Esophagus muscularis mucosa (tissue), 4 donors: ENCODE results near the gene FILIP1L. TPM values are rescaled to one million over a fixed set of nuclear protein-coding genes. Genes with fewer than 3 reads are reported as not detected.

Experiments used
- DNase-seq: peaks from one replicate; pipeline ENCODE4 v3.0.0-alpha.2; 2017; ENCODE audit errors: extremely low spot score
- H3K27ac ChIP-seq, 4 donors: fragments of 200-600 bp; sonication (generic); replicated peaks in 1 of 4; 1 replicate in 3 of 4; 2 replicates in 1 of 4; pipeline ENCODE4 v1.5.1; 2016 to 2019; ENCODE audit warnings: mild to moderate bottlenecking in 1 of 4
- H3K27me3 ChIP-seq, 4 donors: fragments of 200-600 bp; sonication (generic); one replicate each; pipeline versions ENCODE4 v1.5.1 to v1.6.0; 2016 to 2019
- H3K36me3 ChIP-seq, 4 donors: fragments of 200-600 bp; sonication (generic); one replicate each; pipeline ENCODE4 v1.5.1; 2016 to 2019
- H3K4me1 ChIP-seq, 4 donors: fragments of 200-600 bp; sonication (generic); one replicate each; pipeline ENCODE4 v1.5.1; 2016 to 2019
- H3K4me3 ChIP-seq, 4 donors: fragments of 200-600 bp; sonication (generic); 1 replicate in 2 of 4; 2 replicates in 2 of 4; pipeline ENCODE4 v1.5.1; 2016 to 2019; ENCODE audit warnings: mild to moderate bottlenecking in 4 of 4, moderate library complexity in 1 of 4
- H3K9me3 ChIP-seq, 4 donors: fragments of 200-600 bp; sonication (generic); 1 replicate in 3 of 4; 2 replicates in 1 of 4; pipeline ENCODE4 v1.5.1; 2016 to 2019
- EP300 ChIP-seq: sonication (generic); formaldehyde crosslinking; IDR thresholded peaks from one replicate; pipeline ENCODE4 v1.6.1; 2017; ENCODE audit warnings: antibody characterized with exemption
- POLR2A ChIP-seq: fragments of 450-650 bp; IDR thresholded peaks from one replicate; pipeline ENCODE4 v1.6.1; 2017; ENCODE audit warnings: antibody characterized with exemption, moderate library complexity, mild to moderate bottlenecking, low read depth
- POLR2AphosphoS5 ChIP-seq, 2 donors: sonication (generic); formaldehyde crosslinking; IDR thresholded peaks; one replicate each; pipeline ENCODE4 v1.6.1; 2017; ENCODE audit warnings: antibody characterized with exemption in 2 of 2
- WGBS: methylation state at CpG from one replicate; pipeline ENCODE4 v1.1.5; 2018; 5-methylcytosine and 5-hydroxymethylcytosine counted together
- intact Hi-C: fragments of 100-400 bp; cut with DNase I; formaldehyde crosslinking; loops from one replicate; pipeline ENCODE4 v1.15.1; 2023
- total RNA-seq, 4 donors: library from RNA; depleted of rRNA; stranded (reverse); fragments of >200 nt; gene quantifications; one replicate each; pipeline versions ENCODE4 v1.1.0 to v1.2.1, GENCODE V29; 2016
- TF ChIP-seq, protein P1 (sequence below), 3 experiments: fragments of 200-600 bp in 2 of 3; fragments of 450-650 bp in 1 of 3; sonication (generic) in 2 of 3; IDR thresholded peaks; one replicate each; pipeline ENCODE4 v1.5.1; 2017 to 2019; ENCODE audit warnings: antibody characterized with exemption in 3 of 3, mild to moderate bottlenecking in 2 of 3, moderate library complexity in 1 of 3

The FILIP1L gene
- total RNA-seq, 4 donors from 2014 or later = 120 to 134 (median 127) TPM

DNA sequence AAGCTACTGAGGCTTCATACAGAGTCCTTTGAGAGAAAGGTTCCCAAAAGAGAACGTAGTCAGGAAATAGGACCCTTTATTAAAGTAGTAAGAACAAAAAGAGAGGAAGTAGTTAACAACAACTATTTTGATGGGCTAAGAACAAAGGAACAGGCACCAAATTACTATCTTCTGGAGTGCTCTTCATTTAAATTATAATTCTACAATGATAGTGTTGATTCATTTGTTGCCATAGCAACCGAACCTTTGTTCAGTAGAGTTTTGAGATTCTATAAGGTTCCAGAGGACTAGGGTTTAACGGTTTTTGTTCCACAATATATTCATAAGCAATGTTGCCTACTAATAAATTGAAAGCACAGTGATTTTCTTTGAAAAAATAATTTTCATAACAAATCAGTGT lies 217.8 kb downstream of the FILIP1L start:
- H3K36me3 ChIP-seq = no peaks in the 10 kb centered on the region
- peaks cover 6 to 30% (median 24%) of the 10 kb centered on the region in 4 donors for H3K4me1 ChIP-seq
- DNase-seq = no peak
- H3K27me3 ChIP-seq = no peaks in the 10 kb centered on the region
- H3K27ac ChIP-seq = no peak overlapping the region
- H3K4me3 ChIP-seq = no peak overlapping the region
- TF ChIP-seq, protein P1, sequence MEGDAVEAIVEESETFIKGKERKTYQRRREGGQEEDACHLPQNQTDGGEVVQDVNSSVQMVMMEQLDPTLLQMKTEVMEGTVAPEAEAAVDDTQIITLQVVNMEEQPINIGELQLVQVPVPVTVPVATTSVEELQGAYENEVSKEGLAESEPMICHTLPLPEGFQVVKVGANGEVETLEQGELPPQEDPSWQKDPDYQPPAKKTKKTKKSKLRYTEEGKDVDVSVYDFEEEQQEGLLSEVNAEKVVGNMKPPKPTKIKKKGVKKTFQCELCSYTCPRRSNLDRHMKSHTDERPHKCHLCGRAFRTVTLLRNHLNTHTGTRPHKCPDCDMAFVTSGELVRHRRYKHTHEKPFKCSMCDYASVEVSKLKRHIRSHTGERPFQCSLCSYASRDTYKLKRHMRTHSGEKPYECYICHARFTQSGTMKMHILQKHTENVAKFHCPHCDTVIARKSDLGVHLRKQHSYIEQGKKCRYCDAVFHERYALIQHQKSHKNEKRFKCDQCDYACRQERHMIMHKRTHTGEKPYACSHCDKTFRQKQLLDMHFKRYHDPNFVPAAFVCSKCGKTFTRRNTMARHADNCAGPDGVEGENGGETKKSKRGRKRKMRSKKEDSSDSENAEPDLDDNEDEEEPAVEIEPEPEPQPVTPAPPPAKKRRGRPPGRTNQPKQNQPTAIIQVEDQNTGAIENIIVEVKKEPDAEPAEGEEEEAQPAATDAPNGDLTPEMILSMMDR (IDR thresholded peaks at IDR 0.05) = no peak
- no peak for TF ChIP-seq EP300
- no peak for TF ChIP-seq POLR2AphosphoS5 (IDR thresholded peaks at IDR 0.05)
- TF ChIP-seq POLR2A = no peak
- WGBS = 66% methylated on average over 3 of the region's 3 CpGs
- intact Hi-C loops = no loop called here
- H3K9me3 ChIP-seq = no peaks in the 10 kb centered on the region

DNA sequence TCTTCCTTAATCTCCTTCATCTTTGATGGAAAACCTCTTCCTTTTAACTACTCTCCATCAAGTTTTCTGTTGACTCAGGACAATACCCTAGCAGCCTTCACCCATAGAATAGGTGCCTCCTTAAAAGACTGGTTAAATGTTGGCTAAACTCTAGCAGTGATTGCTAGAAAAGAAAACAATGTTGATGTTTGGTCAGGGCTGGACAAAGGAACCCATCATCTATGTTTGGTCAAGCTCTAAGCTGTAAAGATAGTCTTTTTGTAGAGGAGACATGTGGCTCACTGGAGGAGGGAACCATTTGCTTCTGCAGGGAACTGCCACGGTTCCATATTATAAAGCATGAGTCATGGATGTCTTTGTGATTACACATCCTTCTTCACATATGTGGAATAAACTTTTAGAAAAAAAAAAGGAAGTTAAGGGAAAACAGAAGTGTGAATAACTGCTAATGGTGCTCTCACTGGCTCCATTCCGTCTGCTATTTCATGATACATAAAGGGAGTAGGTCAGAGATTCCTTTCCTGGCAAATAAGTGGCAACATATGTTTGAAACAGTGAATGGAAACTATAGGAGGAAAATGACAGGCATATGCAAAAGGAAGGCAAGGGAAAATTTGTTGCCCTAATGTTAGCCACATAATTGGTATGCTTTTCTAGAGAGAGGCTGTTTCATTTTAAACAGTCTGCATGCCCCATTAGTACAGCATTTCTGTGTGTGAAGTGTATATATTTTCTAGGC lies 218.4 kb downstream of the FILIP1L start:
- intact Hi-C loops = no loop called here
- Histone ChIP-seq H3K9me3 (no peaks in the 10 kb centered on the region), H3K4me3 (no peak overlapping the region), H3K27ac (no peak overlapping the region), H3K36me3 (no peaks in the 10 kb centered on the region), H3K27me3 (no peaks in the 10 kb centered on the region), H3K4me1 (peaks cover 4 to 23% (median 18%) of the 10 kb centered on the region in 4 donors)
- no peak for DNase-seq
- TF ChIP-seq, protein P1 (IDR thresholded peaks at IDR 0.05) = no peak
- no peak for TF ChIP-seq EP300
- TF ChIP-seq POLR2AphosphoS5 (IDR thresholded peaks at IDR 0.05) = no peak
- no peak for TF ChIP-seq POLR2A
- WGBS = 52% methylated on average over 2 of the region's 2 CpGs

DNA sequence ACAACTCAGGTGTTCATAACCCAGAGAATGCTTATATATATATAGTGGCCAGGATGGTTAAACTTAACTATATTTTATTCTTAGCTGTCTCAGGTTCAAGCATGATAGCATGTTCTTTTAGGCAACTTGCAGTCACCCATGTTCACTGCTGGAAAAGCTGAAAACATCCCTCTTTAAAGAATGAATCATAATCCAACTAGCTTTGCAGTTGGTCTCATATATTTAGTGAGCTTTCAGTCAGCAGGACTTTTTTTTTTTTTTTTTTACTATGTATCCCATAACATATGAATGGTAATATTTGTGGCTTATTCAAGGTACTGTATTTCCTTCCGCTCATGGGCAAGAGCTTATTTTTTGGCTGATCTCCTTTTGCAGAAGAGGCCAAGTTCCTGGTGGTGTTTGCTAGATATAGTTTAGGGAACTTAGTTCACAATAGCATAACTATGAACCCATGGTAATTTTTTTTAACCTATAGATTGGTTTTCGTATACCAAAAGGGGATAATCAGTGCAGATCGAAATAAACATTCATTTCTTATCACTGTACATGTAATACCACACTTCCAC lies 219.1 kb downstream of the FILIP1L start:
- Histone ChIP-seq H3K27me3 (no peaks in the 10 kb centered on the region), H3K9me3 (no peaks in the 10 kb centered on the region), H3K27ac (no peak overlapping the region), H3K4me1 (peaks cover 0 to 17% (median 12%) of the 10 kb centered on the region in 4 donors), H3K36me3 (no peaks in the 10 kb centered on the region), H3K4me3 (no peak overlapping the region)
- WGBS = 89% methylated on average over 3 of the region's 3 CpGs
- DNase-seq = no peak
- intact Hi-C loops = no loop called here
- TF ChIP-seq, protein P1 (IDR thresholded peaks at IDR 0.05) = no peak
- no peak for TF ChIP-seq POLR2AphosphoS5 (IDR thresholded peaks at IDR 0.05)
- TF ChIP-seq POLR2A = no peak
- no peak for TF ChIP-seq EP300

DNA sequence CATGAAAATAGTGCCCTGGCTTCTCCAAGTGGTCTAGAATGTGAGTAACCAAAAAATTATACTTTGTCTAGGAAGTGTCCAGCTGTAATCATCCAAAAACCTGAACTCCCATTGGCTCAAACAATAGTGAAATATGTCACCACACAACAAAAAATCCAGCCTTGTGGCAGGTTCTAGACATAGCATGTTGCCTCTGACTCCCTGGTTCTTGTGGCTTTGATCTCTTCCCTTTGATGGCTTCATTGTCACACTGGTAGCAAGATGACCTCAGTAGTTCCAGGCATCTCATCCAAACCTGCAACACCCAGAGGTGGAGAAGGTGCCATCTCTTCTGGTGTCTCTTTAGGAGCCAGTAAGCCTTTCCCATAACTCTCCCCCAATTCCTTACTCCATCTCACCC lies 222.0 kb downstream of the FILIP1L start:
- Histone ChIP-seq H3K36me3 (no peaks in the 10 kb centered on the region), H3K4me1 (peaks cover 0 to 13% (median 2%) of the 10 kb centered on the region in 4 donors), H3K27ac (no peak overlapping the region), H3K4me3 (no peak overlapping the region), H3K27me3 (no peaks in the 10 kb centered on the region), H3K9me3 (no peaks in the 10 kb centered on the region)
- DNase-seq = no peak
- intact Hi-C loops = no loop called here
- TF ChIP-seq EP300 (no peak), POLR2AphosphoS5 (IDR thresholded peaks at IDR 0.05) (no peak)

DNA sequence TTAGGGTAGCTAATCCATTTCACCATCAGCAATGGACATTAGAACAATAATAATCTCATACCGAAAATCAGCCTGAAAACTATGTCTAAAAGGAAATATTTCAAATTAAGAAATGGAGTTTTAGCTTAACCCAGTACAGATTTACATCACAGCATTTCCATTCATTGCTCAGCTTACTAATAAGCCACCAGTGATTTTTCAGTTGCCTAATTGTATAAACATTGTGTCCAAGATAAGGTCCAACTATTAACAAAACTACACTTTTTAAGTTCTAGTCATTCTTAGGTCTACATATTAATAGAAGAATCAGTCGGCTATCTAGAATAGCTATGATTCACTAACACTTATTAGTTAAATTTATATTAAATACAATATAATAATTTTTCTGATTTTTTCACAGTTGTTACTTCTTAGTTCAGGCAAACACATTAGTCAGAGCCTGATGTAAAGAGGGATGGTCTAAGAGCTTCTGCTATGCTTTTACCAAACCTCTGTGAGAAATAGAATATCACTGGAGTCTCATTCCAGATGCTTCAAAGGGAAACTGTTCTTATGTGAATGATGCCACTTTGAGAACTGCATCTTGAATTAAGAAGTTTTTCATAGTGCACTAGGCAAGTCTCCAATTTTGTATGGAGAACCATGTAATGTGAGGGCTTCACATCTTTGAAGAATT lies 222.6 kb downstream of the FILIP1L start:
- Histone ChIP-seq H3K27ac (no peak overlapping the region), H3K4me3 (no peak overlapping the region), H3K4me1 (peaks cover 0 to 13% (median 2%) of the 10 kb centered on the region in 4 donors), H3K9me3 (no peaks in the 10 kb centered on the region), H3K36me3 (no peaks in the 10 kb centered on the region), H3K27me3 (no peaks in the 10 kb centered on the region)
- DNase-seq = no peak
- intact Hi-C loops = no loop called here
- 87% methylated on average over 2 of the region's 2 CpGs for WGBS
- TF ChIP-seq EP300 (no peak), POLR2A (no peak), POLR2AphosphoS5 (IDR thresholded peaks at IDR 0.05) (no peak)
- TF ChIP-seq, protein P1 (IDR thresholded peaks at IDR 0.05) = no peak
